SU-DHL-6 (cell line): ENCODE measurements around the gene ADAMTS16.

ENCODE experiments used
- H2AFZ ChIP-seq: fragments of 200-600 bp; sonication (generic); 2 replicates; pipeline ENCODE4 v1.6.1; 2014; ENCODE audit warnings: low read depth, mild to moderate bottlenecking, moderate library complexity, mixed read lengths, antibody characterized with exemption, low read length; ENCODE audit not compliant: severe bottlenecking
- H3F3A ChIP-seq: fragments of 200-600 bp; shearing (Covaris generic); 2 replicates; pipeline ENCODE4 v1.6.0; 2016; ENCODE audit warnings: antibody characterized with exemption, mild to moderate bottlenecking; ENCODE audit not compliant: insufficient read depth
- H3K27ac ChIP-seq: fragments of 200-600 bp; sonication (generic); 2 replicates; pipeline ENCODE4 v1.5.1; 2016; ENCODE audit warnings: low read depth, mild to moderate bottlenecking, low read length, moderate library complexity, mixed read lengths
- H3K27me3 ChIP-seq: fragments of 200-600 bp; sonication (generic), shearing (Covaris generic); 2 replicates; pipeline ENCODE4 v1.6.0; 2014; ENCODE audit warnings: mild to moderate bottlenecking, low read length
- H3K36me3 ChIP-seq: fragments of 200-600 bp; sonication (generic); 2 replicates; pipeline ENCODE4 v1.6.1; 2014; ENCODE audit warnings: mild to moderate bottlenecking, low read length, mixed read lengths
- H3K4me2 ChIP-seq: fragments of 300-600, 200-600 bp; shearing (Covaris generic), sonication (generic); 2 replicates; pipeline ENCODE4 v1.6.0; 2014; ENCODE audit warnings: low read length, low read depth, mild to moderate bottlenecking; ENCODE audit not compliant: poor library complexity, severe bottlenecking
- H3K4me3 ChIP-seq: fragments of 200-600 bp; sonication (generic); 2 replicates; pipeline ENCODE4 v1.5.1; 2014; ENCODE audit warnings: antibody characterized with exemption, low read length, mild to moderate bottlenecking, mixed read lengths; ENCODE audit not compliant: insufficient read depth, poor library complexity, severe bottlenecking
- H3K79me2 ChIP-seq: fragments of 200-600 bp; sonication (generic); 2 replicates; pipeline ENCODE4 v1.6.1; 2014; ENCODE audit warnings: mild to moderate bottlenecking, low read length, moderate library complexity; ENCODE audit not compliant: insufficient read depth
- H3K9ac ChIP-seq: fragments of 200-600 bp; sonication (generic); 2 replicates; pipeline ENCODE4 v1.7.0; 2014; ENCODE audit warnings: mild to moderate bottlenecking, low read length
- H3K9me2 ChIP-seq: fragments of 200-600 bp; sonication (generic); replicated peaks from 2 replicates; pipeline ENCODE4 v1.6.1; 2014; ENCODE audit warnings: low read length; ENCODE audit not compliant: insufficient read depth
- H3K9me3 ChIP-seq: fragments of 200-600 bp; sonication (generic); 2 replicates; pipeline ENCODE4 v1.6.1; 2014; ENCODE audit warnings: low read length, mixed read lengths; ENCODE audit not compliant: insufficient read depth
- H4K20me1 ChIP-seq: fragments of 200-600 bp; sonication (generic); 2 replicates; pipeline ENCODE4 v1.6.1; 2014; ENCODE audit warnings: low read depth, mild to moderate bottlenecking, antibody characterized with exemption, low read length, moderate library complexity, mixed read lengths
- EZH2phosphoT487 ChIP-seq: fragments of 200-600 bp; sonication (generic), shearing (Covaris generic); conservative IDR thresholded peaks from 2 replicates; pipeline ENCODE4 v1.6.1; 2018; ENCODE audit warnings: mild to moderate bottlenecking, antibody characterized with exemption, low read length, moderate library complexity, mixed read lengths
- TF ChIP-seq, protein P1 (sequence below): fragments of 200-600 bp; sonication (generic); IDR thresholded peaks from one replicate; pipeline ENCODE4 v1.5.1; 2017; ENCODE audit warnings: antibody characterized with exemption, mild to moderate bottlenecking, low read length, moderate library complexity; ENCODE audit not compliant: insufficient read depth, poor library complexity, severe bottlenecking

The ADAMTS16 gene

DNA sequence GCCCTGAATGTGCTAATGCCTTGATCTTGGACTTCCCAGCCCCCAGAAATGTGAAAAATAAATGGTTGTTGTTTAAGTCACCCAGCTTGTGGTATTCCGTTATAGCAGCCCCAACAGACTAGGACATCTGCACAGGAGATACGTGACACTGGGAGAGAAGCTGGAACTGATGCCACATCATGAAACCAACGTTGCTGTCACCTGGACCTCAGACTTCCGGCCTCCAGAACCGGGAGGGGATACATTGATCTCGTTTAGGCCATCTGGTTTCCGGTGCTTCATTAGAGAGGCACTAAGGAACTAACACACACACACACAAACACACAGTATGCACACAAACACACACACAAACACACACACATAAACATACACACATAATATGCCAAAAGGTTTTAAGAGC is 207.3 kb downstream of the ADAMTS16 start:
- Histone ChIP-seq H4K20me1 (no peaks in the 10 kb centered on the region), H3K4me2 (no peak overlapping the region), H3K27me3 (no peaks in the 10 kb centered on the region), H3K27ac (no peak overlapping the region), H3K9me2 (no peaks in the 10 kb centered on the region), H3K9ac (no peak overlapping the region), H3K36me3 (no peaks in the 10 kb centered on the region), H3F3A (no peaks in the 10 kb centered on the region), H3K79me2 (no peaks in the 10 kb centered on the region), H3K4me3 (no peak overlapping the region), H2AFZ (no peak overlapping the region), H3K9me3 (no peaks in the 10 kb centered on the region)
- no peak for TF ChIP-seq EZH2phosphoT487

- Histone ChIP-seq H3K27ac (no peak overlapping the region), H3K9me2 (no peaks in the 10 kb centered on the region), H3F3A (no peaks in the 10 kb centered on the region), H3K27me3 (no peaks in the 10 kb centered on the region), H3K9ac (no peak overlapping the region), H2AFZ (no peak overlapping the region), H3K36me3 (no peaks in the 10 kb centered on the region), H3K4me3 (no peak overlapping the region), H3K9me3 (no peaks in the 10 kb centered on the region), H3K79me2 (no peaks in the 10 kb centered on the region), H3K4me2 (no peak overlapping the region), H4K20me1 (no peaks in the 10 kb centered on the region)
- no peak for TF ChIP-seq EZH2phosphoT487
- TF ChIP-seq, protein P1, sequence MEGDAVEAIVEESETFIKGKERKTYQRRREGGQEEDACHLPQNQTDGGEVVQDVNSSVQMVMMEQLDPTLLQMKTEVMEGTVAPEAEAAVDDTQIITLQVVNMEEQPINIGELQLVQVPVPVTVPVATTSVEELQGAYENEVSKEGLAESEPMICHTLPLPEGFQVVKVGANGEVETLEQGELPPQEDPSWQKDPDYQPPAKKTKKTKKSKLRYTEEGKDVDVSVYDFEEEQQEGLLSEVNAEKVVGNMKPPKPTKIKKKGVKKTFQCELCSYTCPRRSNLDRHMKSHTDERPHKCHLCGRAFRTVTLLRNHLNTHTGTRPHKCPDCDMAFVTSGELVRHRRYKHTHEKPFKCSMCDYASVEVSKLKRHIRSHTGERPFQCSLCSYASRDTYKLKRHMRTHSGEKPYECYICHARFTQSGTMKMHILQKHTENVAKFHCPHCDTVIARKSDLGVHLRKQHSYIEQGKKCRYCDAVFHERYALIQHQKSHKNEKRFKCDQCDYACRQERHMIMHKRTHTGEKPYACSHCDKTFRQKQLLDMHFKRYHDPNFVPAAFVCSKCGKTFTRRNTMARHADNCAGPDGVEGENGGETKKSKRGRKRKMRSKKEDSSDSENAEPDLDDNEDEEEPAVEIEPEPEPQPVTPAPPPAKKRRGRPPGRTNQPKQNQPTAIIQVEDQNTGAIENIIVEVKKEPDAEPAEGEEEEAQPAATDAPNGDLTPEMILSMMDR, result no peak
Measured at GRCh38 chr5:5348135-5348534, 208.0 kb downstream of the ADAMTS16 start.

DNA sequence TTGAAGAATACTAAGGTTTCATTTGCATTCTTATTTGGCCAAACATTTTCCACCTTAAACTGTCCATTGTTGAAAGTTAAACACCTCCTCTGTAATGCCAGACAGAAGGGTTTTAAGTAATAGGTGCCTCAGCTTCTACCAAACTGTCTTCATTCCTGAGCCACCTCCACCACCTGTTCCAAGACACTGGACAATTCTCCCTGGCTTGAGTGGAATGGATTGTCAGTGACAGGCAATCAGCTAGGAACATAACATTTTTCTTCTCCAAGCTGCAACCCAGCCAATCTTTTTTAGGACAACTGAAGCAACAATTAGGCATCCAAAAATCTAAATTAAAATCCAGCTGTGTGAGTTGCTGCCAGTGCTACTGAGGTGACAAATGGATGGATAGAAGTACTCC is 208.4 kb downstream of the ADAMTS16 start:
- TF ChIP-seq, protein P1, result no peak
- TF ChIP-seq EZH2phosphoT487, result no peak
- H3K27me3 ChIP-seq, result no peaks in the 10 kb centered on the region
- no peaks in the 10 kb centered on the region for H3K9me2 ChIP-seq
- no peaks in the 10 kb centered on the region for H3F3A ChIP-seq
- H4K20me1 ChIP-seq, result no peaks in the 10 kb centered on the region
- H2AFZ ChIP-seq, result no peak overlapping the region
- H3K9me3 ChIP-seq, result no peaks in the 10 kb centered on the region
- H3K9ac ChIP-seq, result no peak overlapping the region
- no peaks in the 10 kb centered on the region for H3K79me2 ChIP-seq
- H3K4me2 ChIP-seq, result no peak overlapping the region
- H3K27ac ChIP-seq, result no peak overlapping the region
- H3K4me3 ChIP-seq, result no peak overlapping the region
- H3K36me3 ChIP-seq, result no peaks in the 10 kb centered on the region

DNA sequence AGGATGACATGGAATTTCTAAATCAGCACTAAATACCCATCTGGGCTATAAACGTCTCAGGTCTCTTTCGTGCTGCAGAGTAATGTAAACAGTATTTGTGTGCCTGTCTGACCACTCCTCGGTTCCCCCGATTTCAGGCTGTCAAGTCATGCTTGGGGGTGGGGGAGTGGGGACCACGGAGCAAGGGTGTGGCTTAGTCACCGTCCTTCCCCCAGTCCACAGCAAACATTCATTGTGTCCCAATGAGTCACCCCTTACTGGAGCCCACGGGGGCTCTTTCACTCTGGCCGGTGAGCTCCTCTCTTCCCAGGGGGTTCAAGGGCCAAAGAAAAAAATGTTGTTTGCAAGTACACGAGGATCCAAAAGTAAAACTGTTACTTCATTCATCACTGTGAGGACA is 210.0 kb downstream of the ADAMTS16 start:
- Histone ChIP-seq H3K9ac (no peak overlapping the region), H3K9me3 (no peaks in the 10 kb centered on the region), H4K20me1 (no peaks in the 10 kb centered on the region), H3K4me2 (no peak overlapping the region), H3K27ac (no peak overlapping the region), H3K36me3 (no peaks in the 10 kb centered on the region), H3F3A (no peaks in the 10 kb centered on the region), H3K9me2 (no peaks in the 10 kb centered on the region), H3K79me2 (no peaks in the 10 kb centered on the region), H2AFZ (no peak overlapping the region), H3K27me3 (no peaks in the 10 kb centered on the region), H3K4me3 (no peak overlapping the region)
- TF ChIP-seq, protein P1, result no peak
- no peak for TF ChIP-seq EZH2phosphoT487
